Immature natural killer cell (primary cell): ENCODE measurements around the gene FAT2. TPM values are rescaled to one million over a fixed set of nuclear protein-coding genes. Genes with fewer than 3 reads are reported as not detected.

Source experiments
- DNase-seq, 3 donors: peaks; one replicate each; pipeline ENCODE4 v3.0.0; 2022; ENCODE audit warnings: mixed read lengths in 1 of 3
- H3K27ac Mint-ChIP-seq, 6 donors: one replicate each; pipeline ENCODE4 v1.8.0; 2020; ENCODE audit warnings: mixed read lengths in 6 of 6, mild to moderate bottlenecking in 5 of 6, inconsistent platforms in 4 of 6, moderate library complexity in 3 of 6
- H3K27me3 Mint-ChIP-seq, 3 donors: one replicate each; pipeline ENCODE4 v1.8.0; 2020 to 2021; ENCODE audit warnings: low read depth in 3 of 3, mild to moderate bottlenecking in 3 of 3, mixed read lengths in 3 of 3, moderate library complexity in 3 of 3, inconsistent platforms in 1 of 3
- H3K36me3 Mint-ChIP-seq, 3 donors: one replicate each; pipeline ENCODE4 v1.8.0; 2020; ENCODE audit warnings: mixed read lengths in 3 of 3, inconsistent platforms in 2 of 3, mild to moderate bottlenecking in 2 of 3
- H3K4me1 Mint-ChIP-seq, 2 donors: one replicate each; pipeline ENCODE4 v1.8.0; 2020; ENCODE audit warnings: inconsistent platforms in 2 of 2, mild to moderate bottlenecking in 2 of 2, mixed read lengths in 2 of 2, moderate library complexity in 1 of 2
- H3K4me3 Mint-ChIP-seq, 5 donors: one replicate each; pipeline ENCODE4 v1.8.0; 2020; ENCODE audit warnings: mild to moderate bottlenecking in 5 of 5, mixed read lengths in 5 of 5, inconsistent platforms in 3 of 5, moderate library complexity in 3 of 5
- H3K9me3 Mint-ChIP-seq, 6 donors: one replicate each; pipeline ENCODE4 v1.8.0; 2020; ENCODE audit warnings: mild to moderate bottlenecking in 6 of 6, mixed read lengths in 6 of 6, inconsistent platforms in 4 of 6, moderate library complexity in 3 of 6
- polyA plus RNA-seq, 3 donors: library from polyadenylated mRNA; unstranded; fragments of 300-500 nt; fragmentation: Illumina TruSeq; gene quantifications; one replicate each; pipeline ENCODE4 v1.2.3, GENCODE V29; 2021

The FAT2 gene
- polyA plus RNA-seq, 3 donors from 2014 or later, result not detected

DNA sequence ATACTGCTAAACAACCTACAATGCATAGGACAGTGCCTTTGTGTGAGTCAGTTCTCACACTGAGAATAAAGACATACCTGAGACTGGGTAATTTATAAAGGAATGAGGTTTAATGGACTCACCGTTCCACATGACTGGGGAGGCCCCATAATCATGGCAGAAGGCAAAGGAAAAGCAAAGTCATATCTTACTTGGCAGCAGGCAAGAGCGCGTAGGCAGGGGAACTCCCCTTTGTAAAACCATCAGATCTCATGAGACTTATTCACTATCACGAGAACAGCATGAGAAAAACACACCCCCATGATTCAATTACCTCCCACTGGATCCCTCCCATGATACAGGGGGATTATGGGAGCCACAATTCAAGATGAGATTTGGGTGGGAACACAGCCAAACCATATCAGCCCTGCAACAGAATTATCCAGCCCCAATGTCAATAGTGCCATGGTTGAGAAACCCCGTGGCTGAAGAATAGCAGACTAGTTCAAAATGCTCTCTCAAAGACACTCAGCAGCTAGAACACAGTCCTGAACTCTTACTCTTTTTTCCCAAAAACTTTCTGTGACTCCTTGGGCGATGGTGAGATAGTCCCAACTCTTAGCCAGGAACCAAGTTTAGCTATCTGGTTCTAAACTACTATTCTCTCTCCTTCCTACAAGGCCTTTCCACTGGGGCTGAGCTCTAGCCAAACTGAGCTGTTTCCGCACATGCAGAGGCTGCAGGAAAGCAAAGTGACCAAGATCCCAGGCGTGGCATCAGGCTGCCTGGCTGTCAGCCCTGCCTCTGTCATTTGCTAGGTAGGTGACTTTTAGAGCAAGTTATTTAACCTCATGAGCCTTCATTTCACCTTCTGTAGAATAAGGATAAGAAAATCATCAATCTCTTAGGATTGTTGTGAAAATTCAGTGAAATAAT is 21.7 kb downstream of the FAT2 start:
- no peak for DNase-seq
- Mint-ChIP-seq H3K36me3 (no peaks in the 10 kb centered on the region), H3K27me3 (peaks cover 0 to 13% (median 12%) of the 10 kb centered on the region in 3 donors), H3K27ac (no peak overlapping the region), H3K4me3 (no peak overlapping the region), H3K9me3 (no peaks in the 10 kb centered on the region), H3K4me1 (no peaks in the 10 kb centered on the region)

DNA sequence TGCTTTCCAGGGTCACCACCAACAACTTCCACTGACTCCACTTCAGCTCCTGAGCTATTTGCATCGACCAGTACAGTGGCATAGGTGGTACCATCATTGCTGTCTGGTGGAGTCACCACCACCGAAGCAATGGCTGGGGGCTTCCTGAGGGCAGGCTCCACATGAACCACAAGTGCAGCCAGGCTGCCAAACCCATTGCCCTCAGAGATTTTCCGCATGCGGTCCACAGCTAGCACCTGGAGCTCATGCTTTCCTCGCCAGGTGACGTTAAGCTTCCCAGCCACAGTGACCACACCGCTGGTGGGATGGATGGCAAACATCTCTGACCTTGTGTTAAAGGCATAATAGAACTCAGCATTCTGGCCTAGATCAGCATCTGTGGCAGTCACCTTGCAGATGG is 23.1 kb downstream of the FAT2 start:
- H3K36me3 Mint-ChIP-seq, result no peaks in the 10 kb centered on the region
- H3K27me3 Mint-ChIP-seq, result peaks cover 0 to 15% (median 13%) of the 10 kb centered on the region in 3 donors
- no peak overlapping the region for H3K4me3 Mint-ChIP-seq
- no peak overlapping the region for H3K27ac Mint-ChIP-seq
- no peaks in the 10 kb centered on the region for H3K4me1 Mint-ChIP-seq
- H3K9me3 Mint-ChIP-seq, result no peaks in the 10 kb centered on the region
- DNase-seq, result no peak

DNA sequence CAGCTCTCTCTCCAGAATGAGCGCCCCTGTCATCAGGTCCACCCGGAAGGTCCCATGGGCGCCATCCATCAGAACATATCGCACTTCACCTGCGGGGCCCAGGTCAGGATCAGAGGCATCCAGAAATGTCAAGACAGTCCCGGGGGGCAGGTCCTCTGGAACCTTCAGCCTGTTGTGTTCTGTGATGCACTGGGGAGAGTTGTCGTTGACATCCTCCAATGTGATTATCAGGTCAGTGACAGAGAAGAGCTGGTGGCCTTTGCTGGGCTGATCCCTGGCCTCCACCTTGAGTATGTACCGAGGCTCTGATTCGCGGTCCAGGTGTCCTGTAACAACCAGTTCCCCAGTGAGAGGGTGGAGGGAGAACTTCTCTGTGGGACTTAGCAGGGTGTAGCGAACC is 25.2 kb downstream of the FAT2 start:
- no peaks in the 10 kb centered on the region for H3K4me1 Mint-ChIP-seq
- H3K27me3 Mint-ChIP-seq, result peaks cover 0 to 13% (median 13%) of the 10 kb centered on the region in 3 donors
- H3K4me3 Mint-ChIP-seq, result no peak overlapping the region
- H3K9me3 Mint-ChIP-seq, result no peaks in the 10 kb centered on the region
- H3K27ac Mint-ChIP-seq, result no peak overlapping the region
- no peak for DNase-seq
- H3K36me3 Mint-ChIP-seq, result no peaks in the 10 kb centered on the region

DNA sequence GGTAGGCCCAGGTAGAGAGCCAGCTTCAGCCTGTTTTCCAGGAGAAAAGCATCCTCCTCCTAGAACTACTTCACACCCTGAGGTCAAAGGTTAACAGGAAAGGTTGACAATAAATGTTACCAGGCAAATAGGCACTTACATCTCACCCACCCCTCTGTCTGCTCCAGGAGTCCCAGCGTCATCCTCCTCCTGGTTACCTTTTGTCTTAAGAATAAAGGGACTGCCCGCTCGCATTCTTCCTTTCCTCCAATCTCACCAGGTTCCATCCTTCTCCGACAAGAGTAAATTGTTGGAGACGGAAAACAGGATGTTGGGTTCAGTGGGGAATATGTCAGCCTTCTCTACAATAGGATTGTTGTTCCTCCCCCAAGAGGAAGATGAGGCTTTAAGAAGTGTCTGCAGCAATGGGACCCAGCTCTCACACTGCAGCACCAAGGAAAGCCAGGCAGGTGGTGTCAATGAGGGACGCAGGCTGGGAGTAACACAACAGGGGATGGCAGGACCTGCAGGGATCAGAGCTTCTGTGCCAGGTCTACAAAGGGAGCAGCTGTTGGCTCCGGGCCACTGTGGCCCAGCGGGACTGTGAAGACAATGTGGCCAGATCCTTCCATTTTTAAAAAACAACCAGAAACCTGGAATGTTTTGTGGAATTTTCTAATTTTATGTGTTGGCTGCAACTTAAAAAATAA is 29.0 kb downstream of the FAT2 start:
- peaks cover 0 to 13% (median 1%) of the 10 kb centered on the region in 3 donors for H3K27me3 Mint-ChIP-seq
- no peaks in the 10 kb centered on the region for H3K4me1 Mint-ChIP-seq
- no peaks in the 10 kb centered on the region for H3K9me3 Mint-ChIP-seq
- no peak for DNase-seq
- no peaks in the 10 kb centered on the region for H3K36me3 Mint-ChIP-seq
- no peak overlapping the region for H3K27ac Mint-ChIP-seq
- H3K4me3 Mint-ChIP-seq, result no peak overlapping the region

DNA sequence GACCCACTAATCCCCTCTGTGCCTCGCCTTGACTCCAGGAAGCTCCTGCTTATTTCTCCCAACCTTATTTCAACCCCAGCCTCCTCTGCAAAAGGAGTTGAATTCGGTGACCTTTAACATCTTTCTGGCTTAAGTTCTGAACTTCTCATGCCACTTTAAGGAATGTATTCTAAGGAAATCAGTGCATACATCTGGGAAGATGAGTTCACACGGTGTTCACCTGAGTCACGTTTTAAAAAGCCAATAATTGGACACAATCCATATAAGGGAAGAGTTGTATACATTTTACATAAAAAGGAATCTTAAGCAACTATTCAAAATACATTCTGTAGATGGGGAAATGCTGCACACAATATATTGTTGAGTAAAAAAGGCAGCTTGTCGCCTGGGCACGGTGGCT is 33.2 kb downstream of the FAT2 start:
- Mint-ChIP-seq H3K4me3 (no peak overlapping the region), H3K27ac (no peak overlapping the region), H3K36me3 (peaks cover 0 to 3% (median 0%) of the 10 kb centered on the region in 3 donors), H3K4me1 (no peaks in the 10 kb centered on the region), H3K9me3 (no peaks in the 10 kb centered on the region), H3K27me3 (peaks cover 0 to 10% (median 0%) of the 10 kb centered on the region in 3 donors)
- no peak for DNase-seq

DNA sequence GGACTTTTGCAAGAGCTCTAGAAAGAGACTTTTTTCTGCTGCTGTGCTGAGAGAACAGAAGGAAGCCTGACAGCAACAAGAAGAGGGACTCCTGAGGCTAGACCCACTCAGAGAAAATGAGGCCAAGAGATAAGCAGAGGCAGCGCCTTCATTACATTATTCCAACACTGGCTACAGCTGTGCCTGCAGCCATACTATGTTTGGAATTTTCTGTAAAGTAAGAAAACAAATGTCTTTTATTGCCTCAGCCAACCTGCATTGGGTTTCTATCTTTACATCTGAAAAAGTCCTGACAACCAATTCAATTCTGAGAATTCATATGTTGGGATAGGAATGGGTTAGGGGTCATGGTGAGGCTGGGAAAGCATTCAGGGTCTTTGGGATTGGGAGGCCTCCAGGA is 33.7 kb downstream of the FAT2 start:
- peaks cover 0 to 10% (median 0%) of the 10 kb centered on the region in 3 donors for H3K27me3 Mint-ChIP-seq
- DNase-seq, result no peak
- peaks cover 0 to 3% (median 0%) of the 10 kb centered on the region in 3 donors for H3K36me3 Mint-ChIP-seq
- H3K4me1 Mint-ChIP-seq, result no peaks in the 10 kb centered on the region
- no peak overlapping the region for H3K27ac Mint-ChIP-seq
- H3K9me3 Mint-ChIP-seq, result peaks cover 0 to 2% (median 0%) of the 10 kb centered on the region in 6 donors
- no peak overlapping the region for H3K4me3 Mint-ChIP-seq

DNA sequence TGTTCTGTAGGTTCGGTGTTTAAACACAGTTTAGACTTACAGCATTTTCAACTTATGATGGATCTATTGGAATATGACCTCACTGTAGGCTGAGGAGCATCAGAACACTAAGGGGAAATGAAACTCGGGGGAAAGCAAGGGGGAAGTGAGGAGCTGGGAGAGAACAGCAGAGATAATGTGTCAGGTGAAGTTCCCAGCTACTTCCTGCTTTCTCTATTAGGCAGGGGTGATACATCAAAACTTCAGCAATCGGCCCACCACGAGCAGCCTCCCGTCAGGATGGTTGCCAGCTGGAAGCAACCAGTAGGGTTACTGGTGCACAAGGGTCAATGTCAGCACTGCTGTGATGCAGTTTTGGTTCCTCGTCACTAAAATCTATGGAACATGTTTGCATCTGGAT is 34.3 kb downstream of the FAT2 start:
- Mint-ChIP-seq H3K4me1 (no peaks in the 10 kb centered on the region), H3K27ac (no peak overlapping the region), H3K9me3 (peaks cover 0 to 2% (median 0%) of the 10 kb centered on the region in 6 donors), H3K27me3 (peaks cover 0 to 7% (median 0%) of the 10 kb centered on the region in 3 donors), H3K4me3 (no peak overlapping the region), H3K36me3 (peaks cover 0 to 3% (median 0%) of the 10 kb centered on the region in 3 donors)
- DNase-seq, result no peak

DNA sequence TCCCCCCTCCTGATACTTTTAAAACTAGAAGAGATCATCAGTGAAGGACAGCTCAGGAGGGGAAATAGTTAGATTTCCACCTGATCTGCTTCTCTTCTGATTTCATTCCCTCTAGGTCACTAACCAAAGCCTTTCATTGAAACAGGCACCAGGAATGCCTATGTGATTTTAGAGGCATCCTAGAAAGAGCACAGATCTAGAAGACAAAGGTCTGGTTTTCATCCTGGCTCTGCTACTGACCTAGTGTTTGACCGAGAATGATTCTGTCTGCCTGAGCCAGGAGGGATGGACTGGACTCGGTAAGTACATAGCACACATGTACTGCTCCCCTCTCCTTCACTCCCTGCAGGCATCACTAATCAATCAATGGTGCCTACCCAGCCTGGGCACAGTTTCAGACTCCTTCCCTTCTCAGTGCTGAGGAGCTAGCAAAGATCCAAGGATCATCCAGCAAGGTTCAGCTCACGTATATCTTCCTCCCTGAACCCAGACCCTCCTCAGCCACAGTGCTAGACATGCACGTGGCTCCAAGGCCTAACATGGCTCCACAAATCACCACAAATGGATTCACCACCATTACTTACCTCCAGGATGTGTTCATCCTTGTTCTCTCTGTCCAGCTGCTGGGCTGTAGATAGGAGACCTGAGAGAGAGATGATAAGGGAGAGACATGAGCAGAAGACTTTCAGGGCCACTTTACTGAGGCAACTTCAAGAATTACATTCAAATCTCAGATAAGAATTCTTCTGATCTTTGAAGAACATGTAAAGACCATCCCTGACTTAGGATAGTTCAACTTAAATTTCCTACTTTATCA is 35.2 kb downstream of the FAT2 start:
- Mint-ChIP-seq H3K27me3 (peaks cover 0 to 3% (median 0%) of the 10 kb centered on the region in 3 donors), H3K4me3 (no peak overlapping the region), H3K27ac (no peak overlapping the region), H3K36me3 (peaks cover 0 to 3% (median 0%) of the 10 kb centered on the region in 3 donors), H3K9me3 (peaks cover 0 to 2% (median 0%) of the 10 kb centered on the region in 6 donors), H3K4me1 (no peaks in the 10 kb centered on the region)
- DNase-seq, result no peak

DNA sequence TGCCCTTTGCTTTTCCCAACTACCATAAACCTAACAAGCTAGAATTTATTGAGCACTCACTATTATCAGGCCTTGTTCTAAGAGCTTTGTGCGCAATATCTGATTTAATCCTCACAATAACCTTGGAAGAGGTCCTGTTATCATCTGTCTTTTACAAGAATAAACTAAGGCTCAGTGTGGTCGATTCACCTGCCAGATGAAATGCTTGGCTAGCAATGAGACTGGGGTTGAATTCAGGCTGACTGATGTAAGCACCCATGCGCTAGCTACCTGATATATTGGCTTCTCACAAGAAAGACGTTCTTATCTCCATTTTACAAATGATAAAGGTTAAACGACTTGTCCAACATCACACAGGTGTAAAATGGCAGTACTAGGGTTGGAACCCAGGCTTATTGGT is 37.4 kb downstream of the FAT2 start:
- H3K4me3 Mint-ChIP-seq, result no peak overlapping the region
- H3K27me3 Mint-ChIP-seq, result peaks cover 0 to 3% (median 0%) of the 10 kb centered on the region in 3 donors
- H3K27ac Mint-ChIP-seq, result no peak overlapping the region
- DNase-seq, result no peak
- H3K9me3 Mint-ChIP-seq, result peaks cover 0 to 2% (median 0%) of the 10 kb centered on the region in 6 donors
- H3K36me3 Mint-ChIP-seq, result peaks cover 0 to 3% (median 0%) of the 10 kb centered on the region in 3 donors
- no peaks in the 10 kb centered on the region for H3K4me1 Mint-ChIP-seq

DNA sequence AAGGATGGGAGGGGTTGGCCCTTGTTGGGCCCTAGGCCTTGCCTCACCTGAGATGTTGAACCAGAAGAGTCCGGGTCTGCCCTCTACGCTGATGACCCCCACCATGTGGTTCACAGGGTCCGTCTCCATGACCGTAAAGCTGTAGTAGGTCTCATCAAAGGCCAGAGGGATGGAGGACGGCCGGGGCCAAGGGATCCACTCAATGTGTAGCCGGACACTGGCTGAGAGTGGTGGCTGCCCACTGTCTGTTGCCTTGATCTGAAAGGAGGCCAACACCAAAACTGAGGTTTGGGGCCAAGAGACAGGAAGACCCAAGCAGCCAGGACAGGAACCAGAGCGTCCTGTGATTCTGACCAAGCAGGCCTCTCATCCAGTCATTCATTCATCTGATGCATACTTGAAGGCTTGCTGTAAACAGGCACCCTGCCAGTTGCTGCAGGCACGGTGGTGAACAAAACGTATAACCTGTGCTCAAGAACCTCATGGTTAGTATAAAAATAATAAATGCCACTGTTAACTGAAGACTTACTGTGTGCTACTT is 37.9 kb downstream of the FAT2 start:
- Mint-ChIP-seq H3K27ac (no peak overlapping the region), H3K4me3 (no peak overlapping the region), H3K36me3 (peaks cover 0 to 3% (median 0%) of the 10 kb centered on the region in 3 donors), H3K9me3 (peaks cover 0 to 2% (median 0%) of the 10 kb centered on the region in 6 donors), H3K4me1 (no peaks in the 10 kb centered on the region), H3K27me3 (peaks cover 0 to 3% (median 0%) of the 10 kb centered on the region in 3 donors)
- DNase-seq, result no peak

DNA sequence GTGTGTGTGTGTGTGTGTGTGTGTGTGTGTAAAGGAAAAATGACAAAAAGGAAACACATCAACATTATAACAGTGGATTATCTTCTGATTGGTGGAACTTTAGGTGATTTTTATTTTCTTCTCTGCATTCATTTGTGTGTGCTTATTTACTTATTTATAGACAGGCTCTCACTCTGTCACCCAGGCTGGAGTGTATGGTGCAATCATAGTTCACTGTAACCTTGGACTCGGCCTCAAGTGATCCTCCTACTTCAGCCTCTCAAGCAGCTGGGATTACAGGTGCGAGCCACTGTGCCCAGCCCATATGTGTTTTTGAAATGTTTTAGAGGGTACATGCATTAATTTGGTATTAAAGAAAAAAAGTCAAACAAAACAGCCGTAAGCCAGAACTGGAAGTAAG is 39.1 kb downstream of the FAT2 start:
- Mint-ChIP-seq H3K36me3 (peaks cover 0 to 3% (median 0%) of the 10 kb centered on the region in 3 donors), H3K9me3 (peaks cover 0 to 2% (median 0%) of the 10 kb centered on the region in 6 donors), H3K4me3 (no peak overlapping the region), H3K4me1 (no peaks in the 10 kb centered on the region), H3K27ac (no peak overlapping the region), H3K27me3 (peaks cover 0 to 2% (median 0%) of the 10 kb centered on the region in 3 donors)
- no peak for DNase-seq

DNA sequence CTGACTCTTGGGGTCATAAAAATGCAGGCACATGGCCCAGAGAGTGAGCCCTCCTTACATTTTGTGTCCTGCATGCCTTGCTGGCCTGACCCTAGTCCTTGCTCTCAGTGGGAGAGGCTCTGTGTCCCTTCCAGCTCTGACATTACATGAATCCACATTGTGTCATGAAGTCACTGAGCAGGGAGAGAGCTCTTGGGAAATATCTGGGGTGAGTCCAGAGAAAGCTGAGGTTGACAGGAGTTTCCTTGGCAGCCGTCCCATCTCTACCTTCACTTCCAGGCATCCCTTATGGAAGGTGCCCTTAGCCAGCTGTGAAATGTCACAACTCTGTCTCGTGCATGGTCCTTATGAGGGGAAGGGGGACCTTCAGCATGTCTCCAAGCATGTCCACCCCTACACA is 41.0 kb downstream of the FAT2 start:
- DNase-seq, result no peak
- Mint-ChIP-seq H3K27me3 (peaks cover 0 to 2% (median 0%) of the 10 kb centered on the region in 3 donors), H3K36me3 (no peaks in the 10 kb centered on the region), H3K27ac (no peak overlapping the region), H3K9me3 (peaks cover 0 to 2% (median 0%) of the 10 kb centered on the region in 6 donors), H3K4me1 (no peaks in the 10 kb centered on the region), H3K4me3 (no peak overlapping the region)

DNA sequence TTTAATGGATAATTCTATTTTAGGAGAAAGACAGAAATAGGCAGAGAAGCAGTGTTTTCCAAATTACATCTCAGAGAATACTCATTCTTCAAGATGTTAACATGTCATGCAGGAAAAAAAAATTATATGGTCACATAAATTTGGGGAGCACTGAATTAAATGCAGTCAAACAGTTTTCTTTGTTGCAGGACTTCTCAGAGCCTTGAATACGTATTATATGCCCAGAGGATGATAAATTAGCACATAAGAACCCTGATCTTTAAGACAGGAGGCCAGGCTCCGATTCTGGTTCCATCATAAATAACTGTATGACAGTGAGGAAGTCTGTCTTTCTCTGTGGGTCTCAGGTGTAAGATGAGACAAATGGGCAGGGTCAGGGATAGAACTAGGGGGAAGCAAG is 41.4 kb downstream of the FAT2 start:
- Mint-ChIP-seq H3K36me3 (no peaks in the 10 kb centered on the region), H3K9me3 (peaks cover 0 to 2% (median 0%) of the 10 kb centered on the region in 6 donors), H3K4me3 (no peak overlapping the region), H3K4me1 (no peaks in the 10 kb centered on the region), H3K27me3 (peaks cover 0 to 2% (median 0%) of the 10 kb centered on the region in 3 donors), H3K27ac (no peak overlapping the region)
- no peak for DNase-seq
